GM23338 (cell line): ENCODE results near the gene TBC1D30.

Source experiments
- CREB1 ChIP-seq: fragments of 250-450 bp; sonication (Bioruptor Pico); IDR thresholded peaks from 2 replicates; pipeline ENCODE4 v1.5.0; 2020; ENCODE audit warnings: low read depth, mild to moderate bottlenecking, moderate library complexity
- EZH2 ChIP-seq: fragments of 200-600 bp; sonication (generic); IDR thresholded peaks from one replicate; pipeline ENCODE4 v1.8.0; 2017; ENCODE audit warnings: antibody characterized with exemption, mild to moderate bottlenecking, low read depth; ENCODE audit not compliant: unreplicated experiment
- EZH2phosphoT487 ChIP-seq: fragments of 200-600 bp; sonication (generic); IDR thresholded peaks from one replicate; pipeline ENCODE4 v1.8.1; 2018; ENCODE audit warnings: antibody characterized with exemption; ENCODE audit not compliant: unreplicated experiment
- NANOG ChIP-seq: IDR thresholded peaks from 2 replicates; pipeline ENCODE4 v1.6.1; 2016; ENCODE audit warnings: antibody characterized with exemption, borderline replicate concordance
- POLR2AphosphoS5 ChIP-seq: IDR thresholded peaks from 2 replicates; pipeline ENCODE4 v1.6.1; 2016; ENCODE audit warnings: antibody characterized with exemption, low read depth
- ZNF114 ChIP-seq: fragments of 250-450 bp; sonication (Bioruptor Pico); IDR thresholded peaks from 2 replicates; pipeline ENCODE4 v1.5.0; 2020; ENCODE audit warnings: mild to moderate bottlenecking, moderate library complexity
- TF ChIP-seq, protein P1 (sequence below), 2 experiments: fragments of 200-600 bp in 1 of 2; sonication (generic) in 1 of 2; conservative IDR thresholded peaks; 2 replicates each; pipeline versions ENCODE4 v1.5.1 to v1.6.1; 2016 to 2017; ENCODE audit warnings: antibody characterized with exemption in 2 of 2, low read depth in 2 of 2, mild to moderate bottlenecking in 2 of 2, moderate library complexity in 1 of 2
- TF ChIP-seq, protein P2 (sequence below): IDR thresholded peaks from one replicate; pipeline ENCODE4 v1.6.1; 2018; ENCODE audit warnings: antibody characterized with exemption; ENCODE audit not compliant: unreplicated experiment

DNA sequence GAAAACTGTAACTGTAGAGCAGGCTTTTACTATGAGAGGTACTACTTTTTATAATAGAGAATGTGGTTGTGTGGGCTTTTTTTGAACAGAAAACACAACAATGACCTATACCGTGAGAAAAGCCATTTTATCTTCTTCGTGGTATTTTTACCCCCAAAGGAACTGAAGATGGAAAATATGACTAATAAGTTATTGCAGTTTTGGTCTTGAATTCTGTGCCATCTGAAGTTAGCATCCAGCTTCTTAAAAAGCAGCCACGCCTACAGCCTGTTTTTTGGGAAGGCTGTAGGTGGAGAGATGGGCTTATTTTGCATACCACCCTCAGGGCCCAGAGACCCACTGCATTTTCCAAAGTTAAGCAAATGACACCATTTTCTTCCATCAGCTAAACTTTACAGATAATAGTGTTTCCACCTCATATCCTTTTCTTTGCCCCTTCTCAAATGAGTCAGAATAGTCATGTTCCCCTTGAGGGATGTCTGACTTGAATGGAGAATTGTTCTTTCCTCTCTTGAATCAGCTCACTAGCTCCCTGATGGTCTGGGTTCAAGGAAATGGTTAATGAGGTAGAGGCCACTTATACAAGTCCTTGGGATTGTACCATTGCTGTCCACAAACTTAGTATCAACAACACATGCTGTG, 53.0 kb downstream of the TBC1D30 start:
- TF ChIP-seq, protein P1, sequence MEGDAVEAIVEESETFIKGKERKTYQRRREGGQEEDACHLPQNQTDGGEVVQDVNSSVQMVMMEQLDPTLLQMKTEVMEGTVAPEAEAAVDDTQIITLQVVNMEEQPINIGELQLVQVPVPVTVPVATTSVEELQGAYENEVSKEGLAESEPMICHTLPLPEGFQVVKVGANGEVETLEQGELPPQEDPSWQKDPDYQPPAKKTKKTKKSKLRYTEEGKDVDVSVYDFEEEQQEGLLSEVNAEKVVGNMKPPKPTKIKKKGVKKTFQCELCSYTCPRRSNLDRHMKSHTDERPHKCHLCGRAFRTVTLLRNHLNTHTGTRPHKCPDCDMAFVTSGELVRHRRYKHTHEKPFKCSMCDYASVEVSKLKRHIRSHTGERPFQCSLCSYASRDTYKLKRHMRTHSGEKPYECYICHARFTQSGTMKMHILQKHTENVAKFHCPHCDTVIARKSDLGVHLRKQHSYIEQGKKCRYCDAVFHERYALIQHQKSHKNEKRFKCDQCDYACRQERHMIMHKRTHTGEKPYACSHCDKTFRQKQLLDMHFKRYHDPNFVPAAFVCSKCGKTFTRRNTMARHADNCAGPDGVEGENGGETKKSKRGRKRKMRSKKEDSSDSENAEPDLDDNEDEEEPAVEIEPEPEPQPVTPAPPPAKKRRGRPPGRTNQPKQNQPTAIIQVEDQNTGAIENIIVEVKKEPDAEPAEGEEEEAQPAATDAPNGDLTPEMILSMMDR (conservative IDR thresholded peaks at IDR 0.05; ENCODE audit: low read depth in 2 of 2) = no peak
- no peak for TF ChIP-seq EZH2
- TF ChIP-seq ZNF114 (CRISPR knock-in tag) = no peak
- TF ChIP-seq POLR2AphosphoS5 = no peak
- TF ChIP-seq, protein P2, sequence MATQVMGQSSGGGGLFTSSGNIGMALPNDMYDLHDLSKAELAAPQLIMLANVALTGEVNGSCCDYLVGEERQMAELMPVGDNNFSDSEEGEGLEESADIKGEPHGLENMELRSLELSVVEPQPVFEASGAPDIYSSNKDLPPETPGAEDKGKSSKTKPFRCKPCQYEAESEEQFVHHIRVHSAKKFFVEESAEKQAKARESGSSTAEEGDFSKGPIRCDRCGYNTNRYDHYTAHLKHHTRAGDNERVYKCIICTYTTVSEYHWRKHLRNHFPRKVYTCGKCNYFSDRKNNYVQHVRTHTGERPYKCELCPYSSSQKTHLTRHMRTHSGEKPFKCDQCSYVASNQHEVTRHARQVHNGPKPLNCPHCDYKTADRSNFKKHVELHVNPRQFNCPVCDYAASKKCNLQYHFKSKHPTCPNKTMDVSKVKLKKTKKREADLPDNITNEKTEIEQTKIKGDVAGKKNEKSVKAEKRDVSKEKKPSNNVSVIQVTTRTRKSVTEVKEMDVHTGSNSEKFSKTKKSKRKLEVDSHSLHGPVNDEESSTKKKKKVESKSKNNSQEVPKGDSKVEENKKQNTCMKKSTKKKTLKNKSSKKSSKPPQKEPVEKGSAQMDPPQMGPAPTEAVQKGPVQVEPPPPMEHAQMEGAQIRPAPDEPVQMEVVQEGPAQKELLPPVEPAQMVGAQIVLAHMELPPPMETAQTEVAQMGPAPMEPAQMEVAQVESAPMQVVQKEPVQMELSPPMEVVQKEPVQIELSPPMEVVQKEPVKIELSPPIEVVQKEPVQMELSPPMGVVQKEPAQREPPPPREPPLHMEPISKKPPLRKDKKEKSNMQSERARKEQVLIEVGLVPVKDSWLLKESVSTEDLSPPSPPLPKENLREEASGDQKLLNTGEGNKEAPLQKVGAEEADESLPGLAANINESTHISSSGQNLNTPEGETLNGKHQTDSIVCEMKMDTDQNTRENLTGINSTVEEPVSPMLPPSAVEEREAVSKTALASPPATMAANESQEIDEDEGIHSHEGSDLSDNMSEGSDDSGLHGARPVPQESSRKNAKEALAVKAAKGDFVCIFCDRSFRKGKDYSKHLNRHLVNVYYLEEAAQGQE = no peak
- no peak for TF ChIP-seq EZH2phosphoT487
- TF ChIP-seq NANOG = no peak
- TF ChIP-seq CREB1 (CRISPR knock-in tag) = no peak
